Measurements from ENCODE around the gene BICDL1. TPM values are rescaled to one million over a fixed set of nuclear protein-coding genes. Genes with fewer than 3 reads are reported as not detected.

The BICDL1 gene
- total RNA-seq, 1 donor from 2014 or later: 9.0 TPM

GRCh38 chr12:120056739-120057138, 67.7 kb downstream of the BICDL1 start:
- intact Hi-C loops (cut with DNase I): no loop called here
- no peak for DNase-seq

GRCh38 chr12:120060196-120060595, 71.2 kb downstream of the BICDL1 start:
- H3K36me3 ChIP-seq: no peaks in the 10 kb centered on the region
- TF ChIP-seq CTCF (IDR thresholded peaks at IDR 0.05): no peak
- no peak overlapping the region for H3K4me3 ChIP-seq
- no peak for ATAC-seq
- H3K27me3 ChIP-seq (ENCODE audit: low read depth): no peaks in the 10 kb centered on the region
- intact Hi-C loops (cut with DNase I): no loop called here
- no peak for DNase-seq
- H3K4me1 ChIP-seq: no peaks in the 10 kb centered on the region
- H3K27ac ChIP-seq: no peak overlapping the region
- H3K9me3 ChIP-seq: no peaks in the 10 kb centered on the region

More at GRCh38 chr12:120056739-120057138, 67.7 kb downstream of the BICDL1 start:
- Histone ChIP-seq H3K36me3 (no peaks in the 10 kb centered on the region), H3K9me3 (no peaks in the 10 kb centered on the region), H3K27me3 (ENCODE audit: low read depth) (no peaks in the 10 kb centered on the region), H3K4me3 (no peak overlapping the region), H3K27ac (no peak overlapping the region), H3K4me1 (no peaks in the 10 kb centered on the region)
- no peak for TF ChIP-seq CTCF (IDR thresholded peaks at IDR 0.05)
- peak in 1 of 2 donors; percentile 43 for ATAC-seq

GRCh38 chr12:120060717-120061116, 71.7 kb downstream of the BICDL1 start:
- Histone ChIP-seq H3K9me3 (no peaks in the 10 kb centered on the region), H3K27ac (no peak overlapping the region), H3K4me1 (no peaks in the 10 kb centered on the region), H3K4me3 (no peak overlapping the region), H3K36me3 (no peaks in the 10 kb centered on the region), H3K27me3 (ENCODE audit: low read depth) (no peaks in the 10 kb centered on the region)
- intact Hi-C loops (cut with DNase I): no loop called here
- no peak for TF ChIP-seq CTCF (IDR thresholded peaks at IDR 0.05)
- ATAC-seq (no peak), DNase-seq (no peak)

GRCh38 chr12:120061575-120062214, 72.7 kb downstream of the BICDL1 start:
- no peak for TF ChIP-seq CTCF (IDR thresholded peaks at IDR 0.05)
- no peaks in the 10 kb centered on the region for H3K36me3 ChIP-seq
- H3K4me3 ChIP-seq: no peak overlapping the region
- no peaks in the 10 kb centered on the region for H3K4me1 ChIP-seq
- H3K9me3 ChIP-seq: no peaks in the 10 kb centered on the region
- intact Hi-C loops (cut with DNase I): no loop called here
- DNase-seq (no peak), ATAC-seq (no peak)
- H3K27ac ChIP-seq: peak overlapping the region; percentile 18
- H3K27me3 ChIP-seq (ENCODE audit: low read depth): no peaks in the 10 kb centered on the region

GRCh38 chr12:120062976-120063579, 74.0 kb downstream of the BICDL1 start:
- H3K27ac ChIP-seq: no peak overlapping the region
- no peaks in the 10 kb centered on the region for H3K36me3 ChIP-seq
- ATAC-seq: no peak
- TF ChIP-seq CTCF (IDR thresholded peaks at IDR 0.05): no peak
- no peaks in the 10 kb centered on the region for H3K4me1 ChIP-seq
- intact Hi-C loops (cut with DNase I): no loop called here
- DNase-seq: no peak
- no peak overlapping the region for H3K4me3 ChIP-seq
- H3K9me3 ChIP-seq: no peaks in the 10 kb centered on the region
- H3K27me3 ChIP-seq (ENCODE audit: low read depth): no peaks in the 10 kb centered on the region
